CD4-positive, alpha-beta T cell treated with Interleukin-17A for 1 hour (primary cell): ENCODE measurements around the gene WHRN.

Experiments
- DNase-seq: peaks from one replicate; pipeline ENCODE4 v3.0.0-alpha.2; 2020

WHRN gene

GRCh38 chr9:114357911-114358328 lies 147.4 kb downstream of the WHRN start:
- no peak for DNase-seq

GRCh38 chr9:114357360-114357759 lies 147.9 kb downstream of the WHRN start:
- DNase-seq = no peak

- no peak for DNase-seq
These were observed 148.5 kb downstream of the WHRN start for GRCh38 chr9:114356792-114357191.

DNA sequence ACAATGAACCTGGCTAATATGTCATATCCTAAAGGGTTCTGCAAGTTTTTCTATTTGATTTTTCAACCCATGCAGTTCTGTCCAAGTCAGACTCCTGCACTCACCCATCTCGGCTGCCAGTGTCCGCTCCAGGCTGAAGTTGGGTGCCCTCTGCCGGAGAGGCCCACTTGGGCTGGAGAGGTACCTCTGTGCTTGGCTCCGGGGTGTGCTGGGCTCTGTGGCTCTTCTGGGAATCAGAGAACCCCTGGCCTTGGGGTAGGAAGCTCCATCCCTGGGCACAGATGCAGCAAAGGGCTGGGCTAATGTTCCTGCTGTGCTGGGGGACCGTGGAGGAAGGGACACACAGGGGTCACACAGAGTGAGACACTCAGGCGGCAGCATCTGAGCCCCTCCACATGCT lies 149.5 kb downstream of the WHRN start:
- no peak for DNase-seq
